ENCODE results near the gene PDZD7.

GRCh38 chr10:100978121-100978900, 52.6 kb downstream of the PDZD7 start:
- TF ChIP-seq CTCF (tag by site-specific recombination; IDR thresholded peaks at IDR 0.05) (no peak), ZNF391 (tag by site-specific recombination; IDR thresholded peaks at IDR 0.05; ENCODE audit: borderline replicate concordance, low read depth) (no peak), ZNF114 (tag by site-specific recombination; IDR thresholded peaks at IDR 0.05) (no peak), BCL11A (tag by site-specific recombination; IDR thresholded peaks at IDR 0.05; ENCODE audit: low read depth) (no peak), ZNF777 (tag by site-specific recombination; IDR thresholded peaks at IDR 0.05; ENCODE audit: borderline replicate concordance) (no peak), SCRT2 (tag by site-specific recombination; IDR thresholded peaks at IDR 0.05) (no peak), TSHZ1 (tag by site-specific recombination; IDR thresholded peaks at IDR 0.05; ENCODE audit: borderline replicate concordance) (no peak), ZBTB17 (tag by site-specific recombination; IDR thresholded peaks at IDR 0.05) (no peak)
- TF ChIP-seq, protein P1, sequence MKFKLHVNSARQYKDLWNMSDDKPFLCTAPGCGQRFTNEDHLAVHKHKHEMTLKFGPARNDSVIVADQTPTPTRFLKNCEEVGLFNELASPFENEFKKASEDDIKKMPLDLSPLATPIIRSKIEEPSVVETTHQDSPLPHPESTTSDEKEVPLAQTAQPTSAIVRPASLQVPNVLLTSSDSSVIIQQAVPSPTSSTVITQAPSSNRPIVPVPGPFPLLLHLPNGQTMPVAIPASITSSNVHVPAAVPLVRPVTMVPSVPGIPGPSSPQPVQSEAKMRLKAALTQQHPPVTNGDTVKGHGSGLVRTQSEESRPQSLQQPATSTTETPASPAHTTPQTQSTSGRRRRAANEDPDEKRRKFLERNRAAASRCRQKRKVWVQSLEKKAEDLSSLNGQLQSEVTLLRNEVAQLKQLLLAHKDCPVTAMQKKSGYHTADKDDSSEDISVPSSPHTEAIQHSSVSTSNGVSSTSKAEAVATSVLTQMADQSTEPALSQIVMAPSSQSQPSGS (tag by site-specific recombination; IDR thresholded peaks at IDR 0.05; ENCODE audit: low read depth): no peak
- TF ChIP-seq, protein P2, sequence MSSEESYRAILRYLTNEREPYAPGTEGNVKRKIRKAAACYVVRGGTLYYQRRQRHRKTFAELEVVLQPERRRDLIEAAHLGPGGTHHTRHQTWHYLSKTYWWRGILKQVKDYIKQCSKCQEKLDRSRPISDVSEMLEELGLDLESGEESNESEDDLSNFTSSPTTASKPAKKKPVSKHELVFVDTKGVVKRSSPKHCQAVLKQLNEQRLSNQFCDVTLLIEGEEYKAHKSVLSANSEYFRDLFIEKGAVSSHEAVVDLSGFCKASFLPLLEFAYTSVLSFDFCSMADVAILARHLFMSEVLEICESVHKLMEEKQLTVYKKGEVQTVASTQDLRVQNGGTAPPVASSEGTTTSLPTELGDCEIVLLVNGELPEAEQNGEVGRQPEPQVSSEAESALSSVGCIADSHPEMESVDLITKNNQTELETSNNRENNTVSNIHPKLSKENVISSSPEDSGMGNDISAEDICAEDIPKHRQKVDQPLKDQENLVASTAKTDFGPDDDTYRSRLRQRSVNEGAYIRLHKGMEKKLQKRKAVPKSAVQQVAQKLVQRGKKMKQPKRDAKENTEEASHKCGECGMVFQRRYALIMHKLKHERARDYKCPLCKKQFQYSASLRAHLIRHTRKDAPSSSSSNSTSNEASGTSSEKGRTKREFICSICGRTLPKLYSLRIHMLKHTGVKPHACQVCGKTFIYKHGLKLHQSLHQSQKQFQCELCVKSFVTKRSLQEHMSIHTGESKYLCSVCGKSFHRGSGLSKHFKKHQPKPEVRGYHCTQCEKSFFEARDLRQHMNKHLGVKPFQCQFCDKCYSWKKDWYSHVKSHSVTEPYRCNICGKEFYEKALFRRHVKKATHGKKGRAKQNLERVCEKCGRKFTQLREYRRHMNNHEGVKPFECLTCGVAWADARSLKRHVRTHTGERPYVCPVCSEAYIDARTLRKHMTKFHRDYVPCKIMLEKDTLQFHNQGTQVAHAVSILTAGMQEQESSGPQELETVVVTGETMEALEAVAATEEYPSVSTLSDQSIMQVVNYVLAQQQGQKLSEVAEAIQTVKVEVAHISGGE (tag by site-specific recombination; conservative IDR thresholded peaks at IDR 0.05; ENCODE audit: low read depth): no peak
